Neural cell (in vitro differentiated cells): ENCODE data around the gene NOP10. TPM values are rescaled to one million over a fixed set of nuclear protein-coding genes. Genes with fewer than 3 reads are reported as not detected.

Source experiments
- H2AFZ ChIP-seq: fragments of 200-600, 300-800 bp; sonication (generic), shearing (Covaris generic); 2 replicates; pipeline ENCODE4 v1.6.0; 2014; ENCODE audit warnings: low read depth, mild to moderate bottlenecking, antibody characterized with exemption, low read length, moderate library complexity
- H3F3A ChIP-seq: fragments of 200-600 bp; shearing (Covaris generic); 2 replicates; pipeline ENCODE4 v1.6.1; 2016; ENCODE audit warnings: mild to moderate bottlenecking, moderate library complexity, mixed read lengths, antibody characterized with exemption, low read length; ENCODE audit not compliant: insufficient read depth, poor library complexity, severe bottlenecking
- H3K27ac ChIP-seq: fragments of 200-600, 300-800 bp; sonication (generic), shearing (Covaris generic); 2 replicates; pipeline ENCODE4 v1.5.1; 2014; ENCODE audit warnings: mild to moderate bottlenecking, low read length, moderate library complexity
- H3K27me3 ChIP-seq: fragments of 300-800, 200-600 bp; sonication (generic), shearing (Covaris generic); 2 replicates; pipeline ENCODE4 v1.6.0; 2014; ENCODE audit warnings: mild to moderate bottlenecking, low read depth, low read length, moderate library complexity; ENCODE audit not compliant: insufficient read depth
- H3K36me3 ChIP-seq: fragments of 300-800, 200-600 bp; sonication (generic), shearing (Covaris generic); 2 replicates; pipeline ENCODE4 v1.5.1; 2014; ENCODE audit warnings: mild to moderate bottlenecking, antibody characterized with exemption, low read length, moderate library complexity; ENCODE audit not compliant: insufficient read depth
- H3K4me2 ChIP-seq: fragments of 300-800, 200-600 bp; sonication (generic), shearing (Covaris generic); 2 replicates; pipeline ENCODE4 v1.6.0; 2014; ENCODE audit warnings: mild to moderate bottlenecking, low read length
- H3K4me3 ChIP-seq: fragments of 300-800, 200-600 bp; sonication (generic), shearing (Covaris generic); 2 replicates; pipeline ENCODE4 v1.5.1; 2014; ENCODE audit warnings: mild to moderate bottlenecking, low read length, moderate library complexity
- H3K79me2 ChIP-seq: fragments of 200-600 bp; shearing (Covaris generic); replicated peaks from 2 replicates; pipeline ENCODE4 v1.6.0; 2014; ENCODE audit warnings: mild to moderate bottlenecking, low read length, moderate library complexity; ENCODE audit not compliant: insufficient read depth
- H3K9ac ChIP-seq: fragments of 300-800, 200-600 bp; sonication (generic), shearing (Covaris generic); 2 replicates; pipeline ENCODE4 v1.6.1; 2016; ENCODE audit warnings: mild to moderate bottlenecking, low read length, mixed read lengths
- H3K9me2 ChIP-seq: fragments of 200-600 bp; shearing (Covaris generic); 2 replicates; pipeline ENCODE4 v1.6.1; 2016; ENCODE audit warnings: mild to moderate bottlenecking, low read length, mixed read lengths; ENCODE audit not compliant: insufficient read depth
- H3K9me3 ChIP-seq: fragments of 200-600, 300-800 bp; sonication (generic), shearing (Covaris generic); 2 replicates; pipeline ENCODE4 v1.6.1; 2016; ENCODE audit warnings: mild to moderate bottlenecking, mixed run types, low read length, moderate library complexity, mixed read lengths
- H4K20me1 ChIP-seq: fragments of 200-600 bp; shearing (Covaris generic); 2 replicates; pipeline ENCODE4 v1.6.1; 2016; ENCODE audit warnings: mild to moderate bottlenecking, mixed run types; ENCODE audit not compliant: insufficient read depth
- EP300 ChIP-seq: fragments of 450-650 bp; conservative IDR thresholded peaks from 2 replicates; pipeline ENCODE4 v1.6.1; 2014; ENCODE audit warnings: antibody characterized with exemption, mild to moderate bottlenecking, moderate library complexity; ENCODE audit not compliant: poor library complexity, severe bottlenecking
- EZH2 ChIP-seq: fragments of 200-600, 300-800 bp; shearing (Covaris generic), sonication (generic); IDR thresholded peaks from 2 replicates; pipeline ENCODE4 v1.6.1; 2014; ENCODE audit warnings: antibody characterized with exemption, low read length, borderline replicate concordance, mild to moderate bottlenecking; ENCODE audit not compliant: insufficient read depth, poor library complexity, severe bottlenecking
- MXI1 ChIP-seq: fragments of 450-650 bp; conservative IDR thresholded peaks from 2 replicates; pipeline ENCODE4 v1.6.1; 2014; ENCODE audit warnings: antibody characterized with exemption, mild to moderate bottlenecking; ENCODE audit not compliant: poor library complexity, severe bottlenecking
- POLR2AphosphoS5 ChIP-seq: IDR thresholded peaks from 2 replicates; pipeline ENCODE4 v1.6.1; 2012
- RAD21 ChIP-seq: fragments of 450-650 bp; conservative IDR thresholded peaks from 2 replicates; pipeline ENCODE4 v1.6.1; 2014; ENCODE audit warnings: antibody characterized with exemption, mild to moderate bottlenecking, moderate library complexity
- SMC3 ChIP-seq: fragments of 450-650 bp; conservative IDR thresholded peaks from 2 replicates; pipeline ENCODE4 v1.6.1; 2014; ENCODE audit warnings: antibody characterized with exemption, mild to moderate bottlenecking, moderate library complexity; ENCODE audit not compliant: poor library complexity
- TAF1 ChIP-seq: IDR thresholded peaks from 2 replicates; pipeline ENCODE4 v1.6.1; 2012; ENCODE audit warnings: low read depth
- polyA plus RNA-seq: library from polyadenylated mRNA; depleted of rRNA; stranded (reverse); fragments of >200 nt; gene quantifications from 2 replicates; pipeline ENCODE4 v1.2.3, GENCODE V29; 2014
- TF ChIP-seq, protein P1 (sequence below): IDR thresholded peaks from 2 replicates; pipeline ENCODE4 v1.6.1; 2012; ENCODE audit warnings: borderline replicate concordance
- TF ChIP-seq, protein P2 (sequence below): fragments of 450-650 bp; IDR thresholded peaks from 2 replicates; pipeline ENCODE4 v1.5.1; 2014; ENCODE audit warnings: antibody characterized with exemption, mild to moderate bottlenecking, moderate library complexity; ENCODE audit not compliant: poor library complexity, severe bottlenecking

The NOP10 gene
- polyA plus RNA-seq, 1 donor from 2014 or later = 263 TPM

DNA sequence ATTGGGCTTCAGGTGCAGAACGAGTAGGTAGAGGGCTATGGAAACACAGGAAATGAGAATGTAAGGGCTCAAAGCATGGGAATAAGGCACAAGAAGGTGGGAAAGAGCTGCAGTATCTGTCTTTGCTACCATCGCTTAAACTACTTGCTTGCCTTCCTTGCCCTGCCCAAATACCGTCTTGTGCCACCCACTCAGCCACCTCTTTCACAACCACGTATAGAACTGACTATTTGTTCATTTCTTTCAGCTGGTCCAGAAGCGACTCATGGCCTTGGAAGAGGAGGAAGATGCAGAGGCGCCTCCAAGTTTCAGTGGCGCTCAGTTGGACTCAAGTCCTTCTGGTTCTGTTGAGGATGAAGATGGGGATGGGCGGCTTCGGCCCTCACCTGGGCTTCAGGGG lies 12.3 kb upstream of the NOP10 start:
- Histone ChIP-seq H3K79me2 (no peaks in the 10 kb centered on the region), H2AFZ (no peak overlapping the region), H3K9ac (no peak overlapping the region), H3K4me3 (no peak overlapping the region), H3K36me3 (peaks cover 3% of the 10 kb centered on the region), H3F3A (no peaks in the 10 kb centered on the region), H4K20me1 (no peaks in the 10 kb centered on the region), H3K27me3 (no peaks in the 10 kb centered on the region), H3K4me2 (no peak overlapping the region), H3K9me3 (no peaks in the 10 kb centered on the region), H3K27ac (no peak overlapping the region), H3K9me2 (no peaks in the 10 kb centered on the region)
- TF ChIP-seq EP300 (no peak), SMC3 (no peak)
- TF ChIP-seq, protein P1, sequence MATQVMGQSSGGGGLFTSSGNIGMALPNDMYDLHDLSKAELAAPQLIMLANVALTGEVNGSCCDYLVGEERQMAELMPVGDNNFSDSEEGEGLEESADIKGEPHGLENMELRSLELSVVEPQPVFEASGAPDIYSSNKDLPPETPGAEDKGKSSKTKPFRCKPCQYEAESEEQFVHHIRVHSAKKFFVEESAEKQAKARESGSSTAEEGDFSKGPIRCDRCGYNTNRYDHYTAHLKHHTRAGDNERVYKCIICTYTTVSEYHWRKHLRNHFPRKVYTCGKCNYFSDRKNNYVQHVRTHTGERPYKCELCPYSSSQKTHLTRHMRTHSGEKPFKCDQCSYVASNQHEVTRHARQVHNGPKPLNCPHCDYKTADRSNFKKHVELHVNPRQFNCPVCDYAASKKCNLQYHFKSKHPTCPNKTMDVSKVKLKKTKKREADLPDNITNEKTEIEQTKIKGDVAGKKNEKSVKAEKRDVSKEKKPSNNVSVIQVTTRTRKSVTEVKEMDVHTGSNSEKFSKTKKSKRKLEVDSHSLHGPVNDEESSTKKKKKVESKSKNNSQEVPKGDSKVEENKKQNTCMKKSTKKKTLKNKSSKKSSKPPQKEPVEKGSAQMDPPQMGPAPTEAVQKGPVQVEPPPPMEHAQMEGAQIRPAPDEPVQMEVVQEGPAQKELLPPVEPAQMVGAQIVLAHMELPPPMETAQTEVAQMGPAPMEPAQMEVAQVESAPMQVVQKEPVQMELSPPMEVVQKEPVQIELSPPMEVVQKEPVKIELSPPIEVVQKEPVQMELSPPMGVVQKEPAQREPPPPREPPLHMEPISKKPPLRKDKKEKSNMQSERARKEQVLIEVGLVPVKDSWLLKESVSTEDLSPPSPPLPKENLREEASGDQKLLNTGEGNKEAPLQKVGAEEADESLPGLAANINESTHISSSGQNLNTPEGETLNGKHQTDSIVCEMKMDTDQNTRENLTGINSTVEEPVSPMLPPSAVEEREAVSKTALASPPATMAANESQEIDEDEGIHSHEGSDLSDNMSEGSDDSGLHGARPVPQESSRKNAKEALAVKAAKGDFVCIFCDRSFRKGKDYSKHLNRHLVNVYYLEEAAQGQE = no peak

DNA sequence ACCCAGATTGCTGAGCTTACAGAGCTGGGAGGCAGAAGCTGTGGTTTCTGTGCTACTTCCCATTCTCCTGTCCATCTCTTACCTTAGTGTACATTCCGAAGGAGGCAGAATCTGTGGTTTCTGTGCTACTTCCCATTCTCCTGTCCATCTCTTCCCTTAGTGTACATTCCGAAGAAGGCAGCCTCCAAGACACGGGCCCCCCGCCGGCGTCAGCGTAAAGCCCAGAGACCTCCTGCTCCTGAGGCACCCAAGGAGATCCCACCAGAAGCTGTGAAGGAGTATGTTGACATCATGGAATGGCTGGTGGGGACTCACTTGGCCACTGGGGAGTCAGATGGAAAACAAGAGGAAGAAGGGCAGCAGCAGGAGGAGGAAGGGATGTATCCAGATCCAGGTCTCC lies 11.3 kb upstream of the NOP10 start:
- Histone ChIP-seq H3K4me3 (no peak overlapping the region), H3K9me3 (no peaks in the 10 kb centered on the region), H3K9me2 (no peaks in the 10 kb centered on the region), H3K4me2 (no peak overlapping the region), H3K79me2 (no peaks in the 10 kb centered on the region), H4K20me1 (no peaks in the 10 kb centered on the region), H3K9ac (no peak overlapping the region), H3K27me3 (no peaks in the 10 kb centered on the region), H3K36me3 (peaks cover under 1% of the 10 kb centered on the region), H2AFZ (no peak overlapping the region), H3K27ac (no peak overlapping the region), H3F3A (no peaks in the 10 kb centered on the region)
- TF ChIP-seq, protein P2, sequence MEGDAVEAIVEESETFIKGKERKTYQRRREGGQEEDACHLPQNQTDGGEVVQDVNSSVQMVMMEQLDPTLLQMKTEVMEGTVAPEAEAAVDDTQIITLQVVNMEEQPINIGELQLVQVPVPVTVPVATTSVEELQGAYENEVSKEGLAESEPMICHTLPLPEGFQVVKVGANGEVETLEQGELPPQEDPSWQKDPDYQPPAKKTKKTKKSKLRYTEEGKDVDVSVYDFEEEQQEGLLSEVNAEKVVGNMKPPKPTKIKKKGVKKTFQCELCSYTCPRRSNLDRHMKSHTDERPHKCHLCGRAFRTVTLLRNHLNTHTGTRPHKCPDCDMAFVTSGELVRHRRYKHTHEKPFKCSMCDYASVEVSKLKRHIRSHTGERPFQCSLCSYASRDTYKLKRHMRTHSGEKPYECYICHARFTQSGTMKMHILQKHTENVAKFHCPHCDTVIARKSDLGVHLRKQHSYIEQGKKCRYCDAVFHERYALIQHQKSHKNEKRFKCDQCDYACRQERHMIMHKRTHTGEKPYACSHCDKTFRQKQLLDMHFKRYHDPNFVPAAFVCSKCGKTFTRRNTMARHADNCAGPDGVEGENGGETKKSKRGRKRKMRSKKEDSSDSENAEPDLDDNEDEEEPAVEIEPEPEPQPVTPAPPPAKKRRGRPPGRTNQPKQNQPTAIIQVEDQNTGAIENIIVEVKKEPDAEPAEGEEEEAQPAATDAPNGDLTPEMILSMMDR = no peak
- TF ChIP-seq EZH2 = no peak
- no peak for TF ChIP-seq TAF1
- TF ChIP-seq MXI1 = no peak
- no peak for TF ChIP-seq POLR2AphosphoS5
- no peak for TF ChIP-seq SMC3
- no peak for TF ChIP-seq EP300
- TF ChIP-seq, protein P1 = no peak
- no peak for TF ChIP-seq RAD21
